Muscle layer of duodenum (tissue), 2 donors: ENCODE results near the gene CADM2.

ENCODE experiments used
- H3K27ac ChIP-seq: one replicate; pipeline ENCODE4 v1.7.0; 2013; ENCODE audit warnings: mild to moderate bottlenecking, low read length
- H3K27me3 ChIP-seq: one replicate; pipeline ENCODE4 v1.7.0; 2013; ENCODE audit warnings: low read depth, mild to moderate bottlenecking, control low read depth, low read length
- H3K36me3 ChIP-seq, 2 donors: one replicate each; pipeline ENCODE4 v1.7.0; 2013; ENCODE audit warnings: low read length in 2 of 2, control low read depth in 1 of 2, mild to moderate bottlenecking in 1 of 2; ENCODE audit not compliant: insufficient read depth in 2 of 2, control insufficient read depth in 1 of 2
- H3K4me1 ChIP-seq, 2 donors: one replicate each; pipeline ENCODE4 v1.7.0; 2013; ENCODE audit warnings: low read length in 2 of 2, mild to moderate bottlenecking in 2 of 2, control low read depth in 1 of 2, moderate library complexity in 1 of 2; ENCODE audit not compliant: insufficient read depth in 2 of 2, control insufficient read depth in 1 of 2
- H3K4me3 ChIP-seq, 2 donors: one replicate each; pipeline ENCODE4 v1.7.0; 2013; ENCODE audit warnings: low read length in 2 of 2, low read depth in 1 of 2, mild to moderate bottlenecking in 1 of 2
- H3K9me3 ChIP-seq, 2 donors: one replicate each; pipeline ENCODE4 v1.7.0; 2013; ENCODE audit warnings: low read length in 2 of 2, control low read depth in 1 of 2, mild to moderate bottlenecking in 1 of 2; ENCODE audit not compliant: control insufficient read depth in 1 of 2
- donor health status: healthy.

The CADM2 gene

GRCh38 chr3:86029590-86029989 is 1070.8 kb downstream of the CADM2 start:
- Histone ChIP-seq H3K27me3 (no peaks in the 10 kb centered on the region), H3K9me3 (no peaks in the 10 kb centered on the region), H3K4me1 (no peaks in the 10 kb centered on the region), H3K27ac (no peak overlapping the region), H3K36me3 (no peaks in the 10 kb centered on the region), H3K4me3 (no peak overlapping the region)

GRCh38 chr3:86037916-86038315 is 1079.1 kb downstream of the CADM2 start:
- no peaks in the 10 kb centered on the region for H3K9me3 ChIP-seq
- H3K27me3 ChIP-seq: no peaks in the 10 kb centered on the region
- no peaks in the 10 kb centered on the region for H3K36me3 ChIP-seq
- H3K27ac ChIP-seq: no peak overlapping the region
- H3K4me3 ChIP-seq: no peak overlapping the region
- H3K4me1 ChIP-seq: no peaks in the 10 kb centered on the region

- no peaks in the 10 kb centered on the region for H3K27me3 ChIP-seq
- H3K4me3 ChIP-seq: no peak overlapping the region
These were observed 1087.8 kb downstream of the CADM2 start for GRCh38 chr3:86046436-86047136.

GRCh38 chr3:86047161-86047560 is 1088.4 kb downstream of the CADM2 start:
- Histone ChIP-seq H3K27me3 (no peaks in the 10 kb centered on the region), H3K4me3 (no peak overlapping the region), H3K4me1 (no peaks in the 10 kb centered on the region), H3K36me3 (no peaks in the 10 kb centered on the region), H3K27ac (no peak overlapping the region), H3K9me3 (peaks cover 0 to 2% of the 10 kb centered on the region in 2 donors)

More at GRCh38 chr3:86046436-86047136, 1087.8 kb downstream of the CADM2 start:
- Histone ChIP-seq H3K9me3 (peaks cover 0 to 2% of the 10 kb centered on the region in 2 donors), H3K36me3 (no peaks in the 10 kb centered on the region), H3K4me1 (no peaks in the 10 kb centered on the region), H3K27ac (no peak overlapping the region)

GRCh38 chr3:86051058-86051457 is 1092.3 kb downstream of the CADM2 start:
- peaks cover 0 to 2% of the 10 kb centered on the region in 2 donors for H3K9me3 ChIP-seq
- H3K27me3 ChIP-seq: no peaks in the 10 kb centered on the region
- no peak overlapping the region for H3K27ac ChIP-seq
- H3K4me1 ChIP-seq: no peaks in the 10 kb centered on the region
- no peak overlapping the region for H3K4me3 ChIP-seq
- H3K36me3 ChIP-seq: no peaks in the 10 kb centered on the region

- peaks cover 0 to 1% of the 10 kb centered on the region in 2 donors for H3K9me3 ChIP-seq
- H3K36me3 ChIP-seq: no peaks in the 10 kb centered on the region
- no peaks in the 10 kb centered on the region for H3K4me1 ChIP-seq
- H3K27ac ChIP-seq: no peak overlapping the region
- H3K4me3 ChIP-seq: no peak overlapping the region
- no peaks in the 10 kb centered on the region for H3K27me3 ChIP-seq
These were observed 1097.2 kb downstream of the CADM2 start for GRCh38 chr3:86056032-86056431.

- Histone ChIP-seq H3K27ac (no peak overlapping the region), H3K4me1 (no peaks in the 10 kb centered on the region), H3K36me3 (no peaks in the 10 kb centered on the region), H3K9me3 (no peaks in the 10 kb centered on the region), H3K27me3 (no peaks in the 10 kb centered on the region), H3K4me3 (no peak overlapping the region)
These were observed 1098.2 kb downstream of the CADM2 start for GRCh38 chr3:86056962-86057361.

GRCh38 chr3:86073799-86074198 is 1115.0 kb downstream of the CADM2 start:
- Histone ChIP-seq H3K27ac (no peak overlapping the region), H3K36me3 (no peaks in the 10 kb centered on the region), H3K4me1 (no peaks in the 10 kb centered on the region), H3K9me3 (no peaks in the 10 kb centered on the region), H3K27me3 (no peaks in the 10 kb centered on the region), H3K4me3 (no peak overlapping the region)

GRCh38 chr3:86087160-86087871 is 1128.5 kb downstream of the CADM2 start:
- H3K4me1 ChIP-seq: no peaks in the 10 kb centered on the region
- H3K27me3 ChIP-seq: no peaks in the 10 kb centered on the region

GRCh38 chr3:86104154-86104553 is 1145.4 kb downstream of the CADM2 start:
- Histone ChIP-seq H3K4me1 (no peaks in the 10 kb centered on the region), H3K9me3 (peaks cover 0 to 3% of the 10 kb centered on the region in 2 donors), H3K27ac (no peak overlapping the region), H3K4me3 (no peak overlapping the region), H3K27me3 (no peaks in the 10 kb centered on the region), H3K36me3 (no peaks in the 10 kb centered on the region)

More at GRCh38 chr3:86087160-86087871, 1128.5 kb downstream of the CADM2 start:
- no peaks in the 10 kb centered on the region for H3K9me3 ChIP-seq
- no peak overlapping the region for H3K4me3 ChIP-seq
- H3K27ac ChIP-seq: no peak overlapping the region
- no peaks in the 10 kb centered on the region for H3K36me3 ChIP-seq

GRCh38 chr3:86109434-86109833 is 1150.6 kb downstream of the CADM2 start:
- no peak overlapping the region for H3K27ac ChIP-seq
- no peak overlapping the region for H3K4me3 ChIP-seq
- no peaks in the 10 kb centered on the region for H3K36me3 ChIP-seq
- H3K9me3 ChIP-seq: no peaks in the 10 kb centered on the region
- H3K27me3 ChIP-seq: no peaks in the 10 kb centered on the region
- H3K4me1 ChIP-seq: no peaks in the 10 kb centered on the region
